GM18517 (cell line): Measurements from ENCODE around the gene LIN28B.

ENCODE experiments used
- ATAC-seq: cut with Tn5 transposase; IDR thresholded peaks from one replicate; pipeline ENCODE4 v1.9.1; 2021; ENCODE audit warnings: mild to moderate bottlenecking, moderate library complexity; ENCODE audit not compliant: unreplicated experiment

LIN28B gene

GRCh38 chr6:105106260-105106659 is 149.4 kb downstream of the LIN28B start:
- ATAC-seq: no peak

GRCh38 chr6:105107207-105107606 is 150.3 kb downstream of the LIN28B start:
- ATAC-seq: no peak

- ATAC-seq: no peak
Measured at GRCh38 chr6:105108631-105109262, 151.8 kb downstream of the LIN28B start.

- no peak for ATAC-seq
Measured at GRCh38 chr6:105109955-105110895, 153.3 kb downstream of the LIN28B start.

GRCh38 chr6:105111105-105111504 is 154.2 kb downstream of the LIN28B start:
- ATAC-seq: no peak

GRCh38 chr6:105111871-105112270 is 155.0 kb downstream of the LIN28B start:
- ATAC-seq: no peak

GRCh38 chr6:105112577-105112976 is 155.7 kb downstream of the LIN28B start:
- no peak for ATAC-seq

- no peak for ATAC-seq
Measured at GRCh38 chr6:105113422-105113821, 156.5 kb downstream of the LIN28B start.

- no peak for ATAC-seq
Measured at GRCh38 chr6:105116150-105116549, 159.2 kb downstream of the LIN28B start.

GRCh38 chr6:105120570-105120969 is 163.7 kb downstream of the LIN28B start:
- no peak for ATAC-seq

- ATAC-seq: no peak
Measured at GRCh38 chr6:105121981-105122380, 165.1 kb downstream of the LIN28B start.

GRCh38 chr6:105122717-105123116 is 165.8 kb downstream of the LIN28B start:
- ATAC-seq: no peak
